ENCODE results near the gene HOXC9.
"Not testable (repeated sequence)": the region's sequence is repeated elsewhere in the genome, so short reads cannot be mapped to it uniquely, and the experiment has no call there.

HOXC9 gene

GRCh38 chr12:54041097-54041690 is 41.2 kb downstream of the HOXC9 start:
- no peak for DNase-seq

- not testable (repeated sequence) for DNase-seq
Observed at GRCh38 chr12:54042033-54042432, 42.1 kb downstream of the HOXC9 start.

GRCh38 chr12:54042970-54043853 is 43.3 kb downstream of the HOXC9 start:
- DNase-seq = no peak

DNA sequence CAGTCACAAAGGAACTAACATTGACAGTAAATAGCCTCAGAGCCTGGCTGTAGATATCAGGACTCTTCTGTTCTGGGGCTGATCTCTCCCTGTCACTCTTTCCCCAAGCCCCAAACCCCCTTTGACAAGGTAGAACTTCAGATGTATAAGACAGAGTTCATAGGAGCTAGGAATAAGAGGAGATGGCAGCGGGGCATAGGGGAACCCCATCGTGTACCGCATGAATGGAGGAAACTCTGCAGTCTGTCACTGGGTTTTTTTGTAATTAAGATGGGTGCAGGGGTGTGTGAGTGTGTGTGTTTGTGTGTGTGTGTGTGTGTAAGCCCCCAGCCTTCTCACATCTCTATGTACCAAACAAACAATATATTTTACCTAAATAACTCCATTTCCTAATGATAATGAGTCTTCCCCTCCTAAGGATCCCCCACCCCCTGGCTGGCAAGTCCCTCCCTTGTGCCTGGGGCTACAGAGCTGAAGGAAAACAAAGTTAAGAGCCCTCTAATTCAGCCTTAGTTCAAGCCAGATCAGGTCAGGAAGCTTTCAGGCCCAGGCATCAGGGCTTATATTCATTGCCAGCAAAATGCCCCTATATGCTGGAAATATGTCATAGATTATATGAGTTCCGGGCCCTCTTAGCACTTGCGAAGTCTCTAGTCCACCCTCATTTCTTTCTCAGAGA is 44.6 kb downstream of the HOXC9 start:
- no peak for DNase-seq

DNA sequence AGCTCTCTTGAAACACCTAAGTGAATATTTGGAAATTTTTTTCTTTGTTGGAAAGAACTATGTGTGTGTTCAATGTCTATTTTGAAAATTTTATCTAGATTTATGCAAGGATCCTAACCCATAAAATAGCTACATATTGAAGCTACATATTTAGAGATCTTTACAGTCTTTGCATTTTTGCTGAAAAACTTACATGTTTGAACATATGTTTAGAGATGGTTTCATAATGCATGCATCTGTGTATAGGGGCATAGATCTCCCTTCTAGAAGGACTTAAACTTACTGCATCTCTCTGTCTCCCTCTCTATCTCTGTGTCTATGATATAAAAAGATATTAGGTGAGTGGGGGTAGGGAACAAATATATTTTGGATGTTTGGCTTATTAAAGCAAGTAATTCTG is 45.4 kb downstream of the HOXC9 start:
- DNase-seq = no peak

DNA sequence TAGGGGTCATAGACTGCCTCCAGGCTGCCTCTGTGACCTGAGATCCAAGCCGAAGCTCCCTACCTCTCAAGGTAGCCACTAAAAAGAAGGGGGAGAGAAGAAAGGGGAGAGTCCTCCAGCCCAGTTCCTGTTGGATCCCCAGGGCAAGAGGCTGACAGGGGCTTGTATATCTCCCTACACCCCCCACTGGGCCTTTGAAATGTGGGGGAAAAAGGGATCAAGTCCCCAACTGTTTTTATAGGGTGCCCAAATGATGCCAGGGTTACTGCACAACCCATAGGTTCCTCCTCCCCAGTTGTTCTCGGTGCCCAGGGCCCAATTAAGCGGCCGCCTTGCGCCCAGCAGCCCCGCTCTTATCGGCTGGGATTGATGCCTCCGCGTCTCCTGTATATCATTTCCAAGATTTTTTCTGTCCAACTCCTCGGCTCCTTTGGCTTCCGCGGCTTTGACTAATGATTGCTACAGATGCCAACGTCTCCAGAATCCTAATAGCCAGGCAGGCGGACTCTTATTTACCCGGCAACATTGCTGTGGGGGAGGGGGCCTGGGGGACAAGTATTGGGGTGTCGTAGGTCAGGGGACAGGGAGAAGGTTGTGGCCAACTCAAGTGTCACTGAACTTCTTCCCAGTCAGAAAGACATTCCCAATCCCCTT is 46.0 kb downstream of the HOXC9 start:
- no peak for DNase-seq

DNA sequence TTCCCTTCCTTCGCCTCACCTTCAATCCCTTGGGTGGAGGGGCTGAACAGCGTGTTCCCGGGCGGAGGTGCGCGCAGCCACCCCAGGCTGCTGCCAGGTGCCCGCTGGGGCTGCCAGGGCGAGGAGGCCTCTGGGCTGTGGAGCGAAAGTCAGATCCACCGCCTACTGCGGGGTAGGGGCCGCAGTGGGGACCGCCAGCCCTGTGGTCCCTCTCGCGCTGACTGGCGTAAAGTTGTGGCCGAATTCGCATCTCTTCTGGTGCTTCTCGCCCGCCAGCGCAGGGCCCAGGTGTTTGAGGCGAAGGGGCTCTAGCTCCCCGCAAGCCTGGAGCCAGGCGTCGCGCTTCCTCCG is 46.8 kb downstream of the HOXC9 start:
- DNase-seq = no peak

DNA sequence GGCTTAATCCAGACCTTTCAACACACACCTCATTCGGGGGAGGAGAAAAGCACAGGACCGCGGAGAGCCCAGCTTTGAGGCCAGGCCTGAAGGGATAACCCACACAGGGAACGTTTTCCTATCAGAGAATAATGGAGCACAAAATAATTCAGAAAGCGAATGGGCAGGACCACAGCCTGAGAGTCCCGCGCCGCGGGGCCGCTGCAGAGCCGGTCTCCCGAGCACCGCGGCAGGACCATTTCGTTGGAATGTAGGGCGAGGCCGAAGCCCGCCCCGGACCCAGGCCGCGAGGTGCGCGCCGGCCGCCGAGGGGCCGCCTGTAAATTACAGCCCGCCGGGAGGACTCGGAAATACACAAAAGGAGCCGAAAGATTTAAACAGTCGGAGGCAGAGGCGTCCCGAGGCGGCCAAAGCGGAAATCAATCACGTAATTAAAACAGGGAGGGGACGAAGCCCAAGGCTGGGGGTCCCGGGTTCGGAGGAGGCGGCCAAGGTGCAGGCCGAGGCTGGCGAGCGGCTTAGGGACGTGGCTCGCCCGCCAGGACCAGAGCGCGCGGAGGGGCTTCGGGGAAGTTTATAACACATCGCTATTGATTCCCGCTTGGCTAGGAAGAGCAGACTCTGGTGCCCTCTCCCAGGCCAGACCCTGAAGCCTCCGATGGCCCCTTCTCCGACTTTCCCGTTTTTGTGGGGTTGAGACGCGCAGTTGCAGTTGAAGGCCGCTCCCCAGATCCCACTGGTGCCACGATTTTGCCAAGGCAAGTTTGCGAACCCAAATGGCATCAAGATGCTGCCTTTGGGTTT is 47.4 kb downstream of the HOXC9 start:
- no peak for DNase-seq

GRCh38 chr12:54047964-54048303 is 48.0 kb downstream of the HOXC9 start:
- no peak for DNase-seq

- no peak for DNase-seq
Observed at GRCh38 chr12:54048406-54049093, 48.6 kb downstream of the HOXC9 start.

DNA sequence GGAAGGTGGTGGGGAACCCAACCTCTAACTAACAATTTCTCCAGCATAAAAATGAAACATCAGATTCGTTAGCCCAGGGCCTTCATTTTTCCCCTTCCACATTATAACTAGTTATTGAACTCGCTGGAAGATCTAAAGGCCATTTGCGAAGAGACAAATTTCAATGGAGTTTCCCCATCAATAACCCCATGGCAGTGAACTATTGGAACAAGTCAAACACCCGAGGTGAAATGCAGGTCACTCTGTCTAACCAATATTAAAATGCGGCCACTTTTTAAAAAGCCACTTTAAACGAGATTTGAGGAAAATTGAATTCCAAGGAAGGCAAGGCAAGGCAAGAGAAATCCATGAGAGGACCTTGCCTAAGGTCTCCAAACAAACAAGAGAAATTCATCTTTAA is 49.1 kb downstream of the HOXC9 start:
- DNase-seq = no peak

DNA sequence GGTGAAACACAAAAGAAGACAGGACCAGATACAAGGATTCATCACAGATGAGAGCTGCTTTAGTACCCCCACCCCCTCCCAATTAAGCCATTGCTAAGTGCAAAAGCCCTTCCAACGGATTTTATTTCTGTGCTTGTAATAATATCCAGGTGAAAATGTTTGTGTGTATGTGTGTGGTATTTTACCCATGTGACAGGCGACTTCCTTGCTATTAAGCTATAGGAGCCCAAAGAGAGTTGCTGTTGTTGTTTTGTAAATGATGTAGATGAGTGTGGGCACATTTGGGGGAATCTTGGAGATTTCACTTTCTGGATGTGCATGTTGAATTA is 50.5 kb downstream of the HOXC9 start:
- DNase-seq = no peak

GRCh38 chr12:54051026-54051842 is 51.3 kb downstream of the HOXC9 start:
- DNase-seq = no peak

DNA sequence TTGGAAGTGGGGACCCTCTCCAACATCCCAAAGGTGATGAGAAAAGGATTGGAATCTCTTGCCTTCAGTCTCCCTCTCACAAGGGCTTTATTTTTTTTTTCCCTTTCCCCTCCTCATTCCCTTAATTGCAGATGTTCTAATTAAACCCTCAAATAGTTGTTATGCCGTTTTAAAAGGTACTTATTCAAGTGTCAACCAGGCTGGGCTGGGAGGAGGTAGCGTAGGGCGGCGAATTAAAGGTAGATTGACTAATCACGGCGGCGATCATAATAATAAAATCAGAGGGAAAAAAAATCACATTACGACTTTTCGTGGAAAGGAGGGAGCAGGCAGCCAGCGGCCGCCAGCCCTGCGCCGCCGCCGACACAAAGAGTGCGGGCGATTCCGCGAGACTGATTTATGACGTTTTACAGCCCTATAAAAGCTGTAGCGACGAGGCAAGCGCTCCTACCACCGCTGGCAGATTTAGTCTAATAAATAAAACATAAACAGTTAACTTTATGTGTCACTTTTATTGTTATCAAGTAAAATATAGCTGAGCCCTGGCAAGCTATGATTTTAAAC is 52.0 kb downstream of the HOXC9 start:
- no peak for DNase-seq

DNA sequence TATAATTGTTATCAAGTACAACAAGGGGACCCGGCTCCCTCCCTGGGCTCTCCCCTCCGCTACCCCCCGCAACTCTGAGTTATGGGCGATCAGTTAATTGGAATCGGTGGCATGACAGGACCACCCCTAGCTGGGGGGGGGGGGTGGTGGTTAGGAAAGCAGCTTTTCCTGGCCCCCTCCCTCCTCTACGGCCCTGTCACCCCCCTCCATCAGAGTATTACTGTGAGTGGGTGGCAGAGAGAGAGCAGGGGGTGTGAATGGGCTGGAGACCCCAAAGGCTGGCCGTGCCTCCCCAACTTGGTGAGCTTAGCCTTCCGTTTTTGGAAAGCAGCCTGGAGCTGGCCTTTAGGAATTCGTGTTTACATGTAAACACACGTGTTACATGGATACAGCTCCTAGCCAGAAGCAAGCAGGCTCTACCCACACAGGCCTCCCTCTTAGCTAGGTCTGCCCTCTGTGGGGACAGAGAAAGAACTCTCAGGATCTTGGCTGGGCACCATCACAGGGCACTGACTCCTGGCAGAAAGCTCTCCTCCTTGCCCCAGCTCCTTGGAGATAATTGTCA is 52.6 kb downstream of the HOXC9 start:
- DNase-seq = no peak

All from CD4-positive, alpha-beta T cell treated with Interleukin-12 subunit alpha and Interleukin-12 subunit beta, for 1 hour (primary cell).